Thyroid gland (tissue), 4 donors: ENCODE results near the gene PDZD2. TPM values are rescaled to one million over a fixed set of nuclear protein-coding genes. Genes with fewer than 3 reads are reported as not detected.

Experiments used
- DNase-seq, 2 donors: peaks; one replicate each; pipeline ENCODE4 v3.0.0-alpha.2; 2019
- H3K27ac ChIP-seq, 3 donors: fragments of 200-600 bp; sonication (generic); 1 replicate in 2 of 3; 2 replicates in 1 of 3; pipeline ENCODE4 v1.5.1; 2016 to 2019; ENCODE audit warnings: mild to moderate bottlenecking in 1 of 3, moderate library complexity in 1 of 3
- H3K27me3 ChIP-seq: fragments of 200-600 bp; sonication (generic); one replicate; pipeline ENCODE4 v1.5.1; 2019
- H3K36me3 ChIP-seq, 2 donors: fragments of 200-600 bp; sonication (generic); one replicate each; pipeline ENCODE4 v1.5.1; 2016 to 2019
- H3K4me1 ChIP-seq, 2 donors: fragments of 200-600 bp; sonication (generic); one replicate each; pipeline ENCODE4 v1.5.1; 2017 to 2019
- H3K4me3 ChIP-seq, 3 donors: fragments of 200-600 bp; sonication (generic); replicated peaks in 1 of 3; 1 replicate in 2 of 3; 2 replicates in 1 of 3; pipeline ENCODE4 v1.5.1; 2016; ENCODE audit warnings: mild to moderate bottlenecking in 1 of 3
- H3K9me3 ChIP-seq: fragments of 200-600 bp; sonication (generic); one replicate; pipeline ENCODE4 v1.5.1; 2017
- POLR2A ChIP-seq, 2 donors: fragments of 450-650 bp; IDR thresholded peaks; one replicate each; pipeline ENCODE4 v1.6.1; 2017; ENCODE audit warnings: antibody characterized with exemption in 2 of 2, mild to moderate bottlenecking in 2 of 2, moderate library complexity in 1 of 2
- WGBS, 2 donors: methylation state at CpG; one replicate each; pipeline ENCODE4 v1.1.5; 2017; 5-methylcytosine and 5-hydroxymethylcytosine counted together
- intact Hi-C: fragments of 100-400 bp; cut with DNase I; formaldehyde crosslinking; loops from one replicate; pipeline ENCODE4 v1.15.1; 2023
- total RNA-seq, 4 donors: library from RNA; depleted of rRNA; stranded (reverse); fragments of >200 nt; gene quantifications; one replicate each; pipeline ENCODE4 v1.2.3, GENCODE V29; 2016
- TF ChIP-seq, protein P1 (sequence below), 6 experiments: fragments of 200-600 bp in 3 of 6; fragments of 450-650 bp in 3 of 6; sonication (generic) in 3 of 6; IDR thresholded peaks; one replicate each; pipeline ENCODE4 v1.5.1; 2016 to 2019; ENCODE audit warnings: antibody characterized with exemption in 6 of 6, mild to moderate bottlenecking in 2 of 6, inconsistent platforms in 1 of 6, moderate library complexity in 1 of 6

The PDZD2 gene
- total RNA-seq, 4 donors from 2014 or later = 1.8 to 4.5 (median 3.9) TPM

- DNase-seq = no peak
- intact Hi-C loops = no loop called here
- WGBS, 2 donors = 67 to 80% methylated on average over 4 of the region's 4 CpGs
Observed at GRCh38 chr5:31706186-31706585, 67.3 kb downstream of the PDZD2 start.

DNA sequence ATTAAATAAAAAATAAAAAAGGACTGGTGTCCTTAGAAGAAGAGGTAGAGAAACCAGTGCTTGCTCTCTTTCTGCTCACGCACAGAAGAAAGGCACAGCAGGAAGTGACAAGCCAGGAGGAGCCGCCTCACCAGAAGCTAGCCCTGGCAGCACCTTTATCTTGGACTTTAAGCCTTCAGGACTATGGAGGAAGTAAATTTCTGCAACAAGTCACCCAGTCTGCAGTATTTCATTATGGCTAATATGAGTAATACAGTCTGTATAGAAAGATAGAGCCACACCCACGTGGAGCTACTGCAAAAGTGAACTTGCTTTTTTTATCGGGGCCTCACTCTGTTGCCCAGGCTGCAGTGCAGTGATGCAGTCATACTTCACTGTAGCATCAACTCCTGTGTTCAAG lies 68.4 kb downstream of the PDZD2 start:
- Histone ChIP-seq H3K9me3 (no peaks in the 10 kb centered on the region), H3K27ac (no peak overlapping the region), H3K4me1 (no peaks in the 10 kb centered on the region), H3K27me3 (no peaks in the 10 kb centered on the region), H3K36me3 (no peaks in the 10 kb centered on the region), H3K4me3 (no peak overlapping the region)
- TF ChIP-seq, protein P1, sequence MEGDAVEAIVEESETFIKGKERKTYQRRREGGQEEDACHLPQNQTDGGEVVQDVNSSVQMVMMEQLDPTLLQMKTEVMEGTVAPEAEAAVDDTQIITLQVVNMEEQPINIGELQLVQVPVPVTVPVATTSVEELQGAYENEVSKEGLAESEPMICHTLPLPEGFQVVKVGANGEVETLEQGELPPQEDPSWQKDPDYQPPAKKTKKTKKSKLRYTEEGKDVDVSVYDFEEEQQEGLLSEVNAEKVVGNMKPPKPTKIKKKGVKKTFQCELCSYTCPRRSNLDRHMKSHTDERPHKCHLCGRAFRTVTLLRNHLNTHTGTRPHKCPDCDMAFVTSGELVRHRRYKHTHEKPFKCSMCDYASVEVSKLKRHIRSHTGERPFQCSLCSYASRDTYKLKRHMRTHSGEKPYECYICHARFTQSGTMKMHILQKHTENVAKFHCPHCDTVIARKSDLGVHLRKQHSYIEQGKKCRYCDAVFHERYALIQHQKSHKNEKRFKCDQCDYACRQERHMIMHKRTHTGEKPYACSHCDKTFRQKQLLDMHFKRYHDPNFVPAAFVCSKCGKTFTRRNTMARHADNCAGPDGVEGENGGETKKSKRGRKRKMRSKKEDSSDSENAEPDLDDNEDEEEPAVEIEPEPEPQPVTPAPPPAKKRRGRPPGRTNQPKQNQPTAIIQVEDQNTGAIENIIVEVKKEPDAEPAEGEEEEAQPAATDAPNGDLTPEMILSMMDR (IDR thresholded peaks at IDR 0.05) = no peak
- DNase-seq = no peak
- WGBS, 2 donors = 77 to 88% methylated on average over 4 of the region's 4 CpGs
- intact Hi-C loops = no loop called here

More at GRCh38 chr5:31706186-31706585, 67.3 kb downstream of the PDZD2 start:
- Histone ChIP-seq H3K27me3 (no peaks in the 10 kb centered on the region), H3K27ac (no peak overlapping the region), H3K4me3 (no peak overlapping the region), H3K4me1 (no peaks in the 10 kb centered on the region), H3K9me3 (no peaks in the 10 kb centered on the region), H3K36me3 (no peaks in the 10 kb centered on the region)
- TF ChIP-seq POLR2A (IDR thresholded peaks at IDR 0.05) = no peak
- TF ChIP-seq, protein P1 (IDR thresholded peaks at IDR 0.05) = no peak

GRCh38 chr5:31708089-31708488 lies 69.2 kb downstream of the PDZD2 start:
- H3K9me3 ChIP-seq = no peaks in the 10 kb centered on the region
- 85 to 89% methylated on average over 5 of the region's 5 CpGs for WGBS, 2 donors
- H3K27ac ChIP-seq = no peak overlapping the region
- intact Hi-C loops = no loop called here
- H3K27me3 ChIP-seq = no peaks in the 10 kb centered on the region
- TF ChIP-seq, protein P1 (IDR thresholded peaks at IDR 0.05) = no peak
- no peak for TF ChIP-seq POLR2A (IDR thresholded peaks at IDR 0.05)
- H3K4me3 ChIP-seq = no peak overlapping the region
- H3K36me3 ChIP-seq = no peaks in the 10 kb centered on the region
- no peak for DNase-seq
- H3K4me1 ChIP-seq = no peaks in the 10 kb centered on the region

DNA sequence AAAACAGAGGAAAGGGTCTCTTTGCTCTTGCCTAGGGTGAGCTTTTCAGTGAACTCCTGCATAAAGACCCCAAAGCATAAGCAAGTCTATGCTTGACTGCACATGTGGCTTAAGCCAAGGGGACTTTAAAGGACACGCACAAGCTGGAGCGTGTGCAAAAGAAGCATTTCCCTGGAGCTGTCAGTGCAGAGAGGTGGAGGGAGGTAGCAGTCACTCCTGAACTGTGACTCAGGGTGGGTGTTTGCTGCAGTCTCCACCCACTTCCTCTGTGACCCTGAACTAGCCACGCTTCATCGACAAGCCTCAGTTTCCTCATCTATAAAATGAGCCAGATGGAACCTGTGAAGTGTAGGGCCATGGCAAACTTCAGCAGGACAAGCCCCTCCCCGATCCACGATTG lies 72.4 kb downstream of the PDZD2 start:
- intact Hi-C loops = no loop called here
- no peaks in the 10 kb centered on the region for H3K36me3 ChIP-seq
- no peak overlapping the region for H3K4me3 ChIP-seq
- DNase-seq = no peak
- no peaks in the 10 kb centered on the region for H3K9me3 ChIP-seq
- 56 to 63% methylated on average over 6 of the region's 6 CpGs for WGBS, 2 donors
- H3K27ac ChIP-seq = no peak overlapping the region
- H3K27me3 ChIP-seq = no peaks in the 10 kb centered on the region
- H3K4me1 ChIP-seq = no peaks in the 10 kb centered on the region
- TF ChIP-seq, protein P1 (IDR thresholded peaks at IDR 0.05) = no peak
- TF ChIP-seq POLR2A (IDR thresholded peaks at IDR 0.05) = no peak

GRCh38 chr5:31711935-31712592 lies 73.1 kb downstream of the PDZD2 start:
- Histone ChIP-seq H3K4me1 (no peaks in the 10 kb centered on the region), H3K27ac (no peak overlapping the region), H3K4me3 (no peak overlapping the region), H3K27me3 (no peaks in the 10 kb centered on the region), H3K9me3 (no peaks in the 10 kb centered on the region), H3K36me3 (no peaks in the 10 kb centered on the region)
- 83% methylated on average over 10 of the region's 10 CpGs for WGBS, 2 donors
- TF ChIP-seq POLR2A (IDR thresholded peaks at IDR 0.05) = no peak
- TF ChIP-seq, protein P1 (IDR thresholded peaks at IDR 0.05) = no peak
- no peak for DNase-seq
- intact Hi-C loops = no loop called here
